ENCODE data around the gene NAT16. TPM values are rescaled to one million over a fixed set of nuclear protein-coding genes. Genes with fewer than 3 reads are reported as not detected.

Gene NAT16
- total and polyA plus RNA-seq, 9 of the 15 experiments (the other 6 are each of a cell fraction or from before 2014, with no cell fraction given) = 0.04 TPM; not detected in 8

- TF ChIP-seq E2F4 (CRISPR knock-in tag; IDR thresholded peaks at IDR 0.05; ENCODE audit: low read depth) = no peak
- TF ChIP-seq MTA3 (IDR thresholded peaks at IDR 0.05; ENCODE audit: borderline replicate concordance) = 0 out of 2 replicates have a peak, but pooled peaks have one; percentile 60
- TF ChIP-seq PRDM10 (IDR thresholded peaks at IDR 0.05; ENCODE audit: partially characterized antibody) = peak; percentile 23
- 0 out of 2 replicates have a peak, but pooled peaks have one; percentile 32 for TF ChIP-seq ETS1 (conservative IDR thresholded peaks at IDR 0.05; ENCODE audit: control insufficient read depth, low read depth, low read length)
- no peak for TF ChIP-seq ZNF140 (CRISPR knock-in tag; IDR thresholded peaks at IDR 0.05)
- no peak for TF ChIP-seq HMGXB4 (CRISPR knock-in tag; IDR thresholded peaks at IDR 0.05)
- no peak for TF ChIP-seq CREB1 (IDR thresholded peaks at IDR 0.05)
- 0 out of 2 replicates have a peak, but pooled peaks have one; percentile 37 for TF ChIP-seq CREB1 (CRISPR knock-in tag; IDR thresholded peaks at IDR 0.05)
- TF ChIP-seq TAF9B (IDR thresholded peaks at IDR 0.05; ENCODE audit: partially characterized antibody) = no peak
- no peak for TF ChIP-seq ZKSCAN3 (CRISPR knock-in tag; IDR thresholded peaks at IDR 0.05)
- TF ChIP-seq RREB1 (CRISPR knock-in tag; IDR thresholded peaks at IDR 0.05) = no peak
- TF ChIP-seq NRF1 (conservative IDR thresholded peaks at IDR 0.05 in 1 of 2, IDR thresholded peaks at IDR 0.05 in 1 of 2) = no peak
These were observed 38.4 kb upstream of the NAT16 start (continued) for GRCh38 chr7:101218236-101219125.
